HG03571 (cell line): ENCODE results near the gene TAL1.

ENCODE experiments used
- ATAC-seq: cut with Tn5 transposase; IDR thresholded peaks from one replicate; pipeline ENCODE4 v1.9.1; 2021; ENCODE audit not compliant: unreplicated experiment

The TAL1 gene

DNA sequence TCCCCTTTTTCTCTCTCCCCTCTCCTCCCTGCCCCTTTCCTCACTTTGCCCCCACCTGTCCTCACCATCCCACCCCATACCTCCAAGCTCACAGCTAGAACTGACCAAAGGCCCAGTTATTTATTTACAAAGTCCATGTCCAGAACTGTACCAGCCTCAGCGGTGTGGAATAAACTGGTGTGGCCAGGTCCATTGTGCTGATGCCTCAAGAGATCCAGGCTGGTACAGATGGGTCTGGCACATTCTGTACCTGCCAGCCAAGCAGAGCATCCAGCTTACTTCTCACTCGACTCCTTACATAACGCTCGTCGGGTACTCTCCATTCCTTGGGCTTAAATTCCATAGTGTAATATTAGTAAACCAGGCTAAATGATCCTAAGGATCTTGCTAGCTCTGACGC, 54.0 kb downstream of the TAL1 start:
- no peak for ATAC-seq

DNA sequence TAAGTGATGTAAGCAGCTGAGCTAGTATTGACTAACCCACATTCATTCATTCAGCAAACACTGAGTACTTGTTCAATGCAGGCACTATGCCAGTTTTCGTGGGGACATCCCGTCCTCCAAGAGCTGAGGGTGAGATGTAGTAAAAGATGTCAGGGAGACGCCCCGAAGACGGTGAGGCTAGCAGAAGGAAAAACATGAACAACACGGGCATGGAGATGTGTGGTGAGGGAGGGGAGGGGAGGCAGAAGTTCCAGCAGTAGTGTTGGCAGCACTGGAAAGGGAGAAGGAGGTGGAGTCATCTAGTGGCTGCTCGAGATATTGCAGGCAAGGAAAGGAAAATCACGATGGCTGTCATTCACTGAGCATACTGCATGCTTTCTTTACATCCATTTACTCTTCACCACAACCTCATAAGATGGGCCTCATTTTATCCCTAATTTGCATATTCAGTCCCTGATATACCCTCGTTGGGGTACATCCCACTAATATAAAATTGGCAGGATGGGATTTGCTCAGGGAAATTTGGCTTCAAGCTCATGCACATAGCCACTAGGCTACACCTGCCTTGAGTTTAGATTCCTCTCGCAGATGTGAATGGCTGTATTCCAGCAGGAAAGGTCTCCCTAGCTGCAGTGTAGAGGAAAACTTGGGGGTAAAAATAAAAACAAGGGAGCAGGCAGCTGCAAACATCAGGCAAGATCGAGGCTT, 56.6 kb downstream of the TAL1 start:
- no peak for ATAC-seq

DNA sequence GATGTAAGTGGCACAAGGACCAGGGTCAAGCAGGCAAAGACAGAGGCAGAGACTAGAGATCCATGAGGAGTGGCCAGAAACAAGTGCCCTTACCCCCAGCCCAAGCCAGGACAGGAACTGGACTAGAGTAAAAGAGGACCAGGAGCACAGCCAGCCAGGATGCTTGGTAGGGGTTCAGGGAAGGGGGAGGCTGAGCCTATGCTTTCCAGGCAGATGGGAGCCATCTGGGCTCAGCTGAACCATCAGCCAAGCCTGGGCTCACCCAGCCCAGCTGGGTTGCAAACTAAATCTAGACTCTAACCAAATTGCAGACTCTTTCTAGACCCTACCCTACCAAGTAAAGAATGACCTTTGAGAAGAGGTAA, 57.4 kb downstream of the TAL1 start:
- ATAC-seq = no peak

DNA sequence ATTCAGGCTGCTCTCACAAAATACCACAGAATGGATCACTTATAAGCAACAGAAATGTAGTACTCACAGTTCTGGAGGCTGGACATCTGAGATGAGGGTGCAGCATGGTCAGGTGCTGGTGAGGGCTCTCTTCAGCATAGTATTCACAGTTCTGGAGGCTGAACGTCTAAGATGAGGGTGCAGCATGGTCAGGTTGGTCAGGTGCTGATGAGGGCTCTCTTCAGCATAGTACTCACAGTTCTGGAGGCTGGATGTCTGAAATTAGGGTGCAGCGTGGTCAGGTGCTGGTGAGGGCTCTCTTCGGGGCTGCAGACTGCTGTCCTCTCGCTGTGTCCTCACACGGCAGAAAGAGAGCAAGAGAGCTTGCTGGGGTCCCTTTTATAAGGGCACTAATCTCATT, 59.2 kb downstream of the TAL1 start:
- ATAC-seq = no peak
